GM18868 (cell line): ENCODE results near the gene PPP1R2B.

Source experiments
- ATAC-seq: cut with Tn5 transposase; IDR thresholded peaks from one replicate; pipeline ENCODE4 v1.9.1; 2021; ENCODE audit warnings: mild to moderate bottlenecking, moderate library complexity; ENCODE audit not compliant: unreplicated experiment

Gene PPP1R2B

GRCh38 chr5:156871212-156871611, 21.1 kb downstream of the PPP1R2B start:
- ATAC-seq: no peak

GRCh38 chr5:156879665-156880285, 29.7 kb downstream of the PPP1R2B start:
- peak; percentile 89 for ATAC-seq

- no peak for ATAC-seq
These were observed 33.3 kb downstream of the PPP1R2B start for GRCh38 chr5:156883316-156883875.

GRCh38 chr5:156888520-156888919, 38.4 kb downstream of the PPP1R2B start:
- peak; percentile 64 for ATAC-seq

GRCh38 chr5:156892223-156892622, 42.1 kb downstream of the PPP1R2B start:
- ATAC-seq: no peak

GRCh38 chr5:156892864-156893263, 42.8 kb downstream of the PPP1R2B start:
- no peak for ATAC-seq

- peak; percentile 66 for ATAC-seq
These were observed 43.4 kb downstream of the PPP1R2B start for GRCh38 chr5:156893517-156893916.

- no peak for ATAC-seq
These were observed 46.5 kb downstream of the PPP1R2B start for GRCh38 chr5:156896546-156896945.
